Measurements from ENCODE around the gene PPA1. TPM values are rescaled to one million over a fixed set of nuclear protein-coding genes. Genes with fewer than 3 reads are reported as not detected.
"Not testable (repeated sequence)": the region's sequence is repeated elsewhere in the genome, so short reads cannot be mapped to it uniquely, and the experiment has no call there.

Gene PPA1
- total RNA-seq, 1 donor from 2014 or later = 350 TPM

DNA sequence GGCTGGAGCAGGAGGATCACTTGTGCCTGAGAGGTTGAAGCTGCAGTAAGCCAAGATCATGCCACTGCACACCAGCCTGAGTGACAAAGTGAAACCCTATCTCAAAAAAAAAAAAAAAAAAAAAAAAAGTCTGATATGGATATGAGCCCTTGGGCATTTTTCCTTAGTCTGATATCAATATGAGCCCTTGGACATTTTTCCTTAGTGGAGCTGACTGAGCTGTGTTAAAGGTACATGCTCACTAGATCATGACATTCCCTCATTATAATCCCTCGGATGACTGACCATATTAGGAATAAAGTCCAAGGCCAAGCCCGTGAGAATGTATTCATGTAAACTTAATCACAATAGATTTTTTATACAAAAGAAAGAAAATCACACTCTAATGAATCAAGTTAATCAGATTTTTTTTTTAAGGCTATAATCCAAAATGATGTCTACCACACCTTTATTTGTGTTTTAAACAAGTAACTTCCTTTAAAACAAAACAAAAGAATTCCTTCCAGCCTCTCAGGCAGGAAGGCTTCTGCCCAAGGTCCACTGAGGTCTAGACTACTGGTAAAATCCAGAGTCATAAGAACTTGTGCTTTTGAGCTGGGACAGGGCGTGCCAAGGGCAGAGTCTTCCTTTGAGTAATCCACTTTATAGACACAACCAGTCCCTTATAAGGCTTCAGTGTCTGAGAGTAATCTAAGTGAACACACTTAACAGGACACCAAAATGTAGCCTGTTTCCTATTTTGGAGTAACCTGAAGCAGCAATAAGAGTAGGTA lies 5.5 kb downstream of the PPA1 start:
- TF ChIP-seq CTCF (IDR thresholded peaks at IDR 0.05; ENCODE audit: insufficient read depth, low read length, severe bottlenecking) = no peak
- Histone ChIP-seq H3K27me3 (ENCODE audit: control insufficient read depth, insufficient read depth, low read length) (no peaks in the 10 kb centered on the region), H3K4me3 (ENCODE audit: low read depth, low read length) (no peak overlapping the region), H3K36me3 (ENCODE audit: control insufficient read depth, insufficient read depth, low read length) (peaks cover 6% of the 10 kb centered on the region)
- FAIRE-seq = no peak
- DNase-seq (ENCODE audit: low read depth) = peak; percentile 45

DNA sequence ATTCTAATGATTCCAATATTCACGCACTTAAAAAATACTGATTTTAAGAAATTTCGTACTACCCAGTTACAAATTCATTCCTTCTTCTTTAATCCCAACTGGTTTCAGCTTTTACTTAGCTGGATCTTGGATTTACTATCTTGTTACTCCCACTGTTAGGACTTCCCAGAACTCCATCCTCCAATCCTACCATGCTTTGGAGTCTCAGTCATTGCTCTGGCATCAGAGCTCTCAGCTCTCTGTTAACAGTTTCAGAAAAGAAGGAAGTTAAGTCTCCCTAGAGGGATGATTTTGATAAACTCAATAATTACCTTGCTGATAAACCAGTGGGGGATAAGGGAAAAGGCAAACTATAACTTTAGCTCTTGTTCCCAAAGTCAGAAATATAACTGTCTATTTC lies 9.5 kb downstream of the PPA1 start:
- no peak for DNase-seq (ENCODE audit: low read depth)
- TF ChIP-seq CTCF (IDR thresholded peaks at IDR 0.05; ENCODE audit: insufficient read depth, low read length, severe bottlenecking) = no peak
- Histone ChIP-seq H3K4me3 (ENCODE audit: low read depth, low read length) (no peak overlapping the region), H3K36me3 (ENCODE audit: control insufficient read depth, insufficient read depth, low read length) (peaks cover 2% of the 10 kb centered on the region), H3K27me3 (ENCODE audit: control insufficient read depth, insufficient read depth, low read length) (no peaks in the 10 kb centered on the region)
- no peak for FAIRE-seq

DNA sequence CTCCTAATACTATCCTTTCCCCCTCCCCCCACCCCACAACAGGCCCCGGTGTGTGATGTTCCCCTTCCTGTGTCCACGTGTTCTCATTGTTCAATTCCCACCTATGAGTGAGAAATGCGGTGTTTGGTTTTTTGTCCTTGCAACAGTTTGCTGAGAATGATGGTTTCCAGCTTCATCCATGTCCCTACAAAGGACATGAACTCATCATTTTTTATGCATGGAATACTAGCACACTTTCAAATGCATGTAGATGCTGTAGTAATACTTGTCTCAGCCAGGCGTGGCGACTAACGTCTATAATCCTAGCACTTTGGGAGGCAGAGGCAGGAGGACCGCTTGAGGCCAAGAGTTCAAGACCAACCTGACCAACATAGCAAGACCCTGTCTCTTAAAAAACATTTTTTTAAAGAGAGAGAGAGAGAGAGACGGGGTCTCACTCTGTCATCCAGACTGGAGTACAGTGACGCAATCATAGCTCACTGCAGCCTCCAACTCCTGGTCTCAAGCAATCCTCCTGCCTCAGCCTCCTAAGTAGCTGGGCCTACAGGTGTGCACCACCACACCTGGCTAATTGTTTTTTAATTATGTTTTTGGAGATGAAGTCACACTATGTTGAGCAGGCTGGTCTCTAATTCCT lies 10.3 kb downstream of the PPA1 start:
- H3K27me3 ChIP-seq (ENCODE audit: control insufficient read depth, insufficient read depth, low read length); DNase-seq (ENCODE audit: low read depth); H3K36me3 ChIP-seq (ENCODE audit: control insufficient read depth, insufficient read depth, low read length); FAIRE-seq; H3K4me3 ChIP-seq (ENCODE audit: low read depth, low read length): not testable (repeated sequence)

GRCh38 chr10:70222340-70222794 lies 10.9 kb downstream of the PPA1 start:
- Histone ChIP-seq H3K27me3 (ENCODE audit: control insufficient read depth, insufficient read depth, low read length) (no peaks in the 10 kb centered on the region), H3K4me3 (ENCODE audit: low read depth, low read length) (no peak overlapping the region), H3K36me3 (ENCODE audit: control insufficient read depth, insufficient read depth, low read length) (peaks cover 2% of the 10 kb centered on the region)
- FAIRE-seq (no peak), DNase-seq (ENCODE audit: low read depth) (peak; percentile 90)
- TF ChIP-seq CTCF (IDR thresholded peaks at IDR 0.05; ENCODE audit: insufficient read depth, low read length, severe bottlenecking) = no peak

DNA sequence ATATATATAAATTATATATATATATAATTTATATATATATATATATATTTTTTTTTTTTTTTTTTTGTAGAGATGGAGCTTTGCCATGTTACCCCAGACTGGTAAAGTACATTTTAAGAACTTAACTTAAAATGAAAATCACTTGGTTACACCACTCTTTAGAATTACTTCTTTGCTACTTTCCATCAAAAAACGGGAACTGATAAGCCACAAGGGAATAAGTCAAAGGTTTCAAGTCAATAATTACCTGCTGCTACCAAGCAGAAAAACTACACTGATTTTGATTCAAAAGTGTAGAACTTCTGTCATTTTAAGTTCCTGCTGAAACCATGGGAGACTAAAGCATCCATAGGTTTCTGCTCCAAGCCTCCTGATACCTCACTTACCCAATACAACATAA lies 12.2 kb downstream of the PPA1 start:
- peaks cover 2% of the 10 kb centered on the region for H3K36me3 ChIP-seq (ENCODE audit: control insufficient read depth, insufficient read depth, low read length)
- FAIRE-seq (no peak), DNase-seq (ENCODE audit: low read depth) (no peak)
- H3K4me3 ChIP-seq (ENCODE audit: low read depth, low read length) = no peak overlapping the region
- H3K27me3 ChIP-seq (ENCODE audit: control insufficient read depth, insufficient read depth, low read length) = no peaks in the 10 kb centered on the region
- no peak for TF ChIP-seq CTCF (IDR thresholded peaks at IDR 0.05; ENCODE audit: insufficient read depth, low read length, severe bottlenecking)

DNA sequence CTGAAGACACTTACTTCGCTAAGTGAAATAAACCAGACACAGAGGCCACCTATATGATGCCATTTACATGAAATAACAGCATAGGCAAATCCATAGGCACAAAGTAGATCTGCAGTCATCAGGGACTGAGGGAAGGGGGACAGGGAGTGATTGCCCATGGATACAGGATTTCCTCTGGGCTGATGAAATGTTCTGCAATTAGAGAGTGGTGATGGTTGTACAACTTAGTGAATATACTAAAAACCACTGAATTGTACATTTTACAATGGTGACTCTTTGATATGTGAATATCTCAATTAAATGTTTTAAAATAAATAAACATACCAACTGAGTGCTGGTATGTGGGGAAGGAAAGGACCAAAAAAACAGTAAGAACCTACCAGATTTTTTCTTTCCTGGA lies 20.4 kb downstream of the PPA1 start:
- FAIRE-seq = no peak
- H3K36me3 ChIP-seq (ENCODE audit: control insufficient read depth, insufficient read depth, low read length) = peaks cover 15% of the 10 kb centered on the region
- no peak for DNase-seq (ENCODE audit: low read depth)
- H3K4me3 ChIP-seq (ENCODE audit: low read depth, low read length) = no peak overlapping the region
- no peak for TF ChIP-seq CTCF (IDR thresholded peaks at IDR 0.05; ENCODE audit: insufficient read depth, low read length, severe bottlenecking)
- no peaks in the 10 kb centered on the region for H3K27me3 ChIP-seq (ENCODE audit: control insufficient read depth, insufficient read depth, low read length)
